OCI-LY1 (cell line): ENCODE data around the gene ARHGAP24.

Experiments
- CTCF ChIP-seq: fragments of 200-600 bp; sonication (generic), shearing (Covaris generic); IDR thresholded peaks from 2 replicates; pipeline ENCODE4 v1.5.1; 2017; ENCODE audit warnings: mild to moderate bottlenecking, antibody characterized with exemption, low read length, moderate library complexity, mixed read lengths
- EZH2 ChIP-seq: fragments of 200-600 bp; sonication (generic), shearing (Covaris generic); IDR thresholded peaks from 2 replicates; pipeline ENCODE4 v1.8.0; 2017; ENCODE audit warnings: borderline replicate concordance, mixed run types, mild to moderate bottlenecking, antibody characterized with exemption, low read length, moderate library complexity, mixed read lengths

- no peak for TF ChIP-seq CTCF
- no peak for TF ChIP-seq EZH2
These were observed 520.4 kb downstream of the ARHGAP24 start for GRCh38 chr4:85995361-85995760.
